Activated T-cell treated with anti-CD3 and anti-CD28 coated beads, Interleukin-2, amount 50 U/mL, for 1 hour (primary cell): ENCODE results near the gene AMPH.
A peak's percentile ranks its signal among the peaks of the same experiment; 100 is the strongest.
"Not testable (repeated sequence)": the region's sequence is repeated elsewhere in the genome, so short reads cannot be mapped to it uniquely, and the experiment has no call there.

Source experiments
- DNase-seq: peaks from one replicate; pipeline ENCODE4 v3.0.0-alpha.2; 2020

Gene AMPH

GRCh38 chr7:38453168-38453567 lies 178.0 kb downstream of the AMPH start:
- no peak for DNase-seq

GRCh38 chr7:38452681-38453108 lies 178.5 kb downstream of the AMPH start:
- no peak for DNase-seq

- no peak for DNase-seq
Measured at GRCh38 chr7:38451840-38452239, 179.3 kb downstream of the AMPH start.

GRCh38 chr7:38448584-38449234 lies 182.5 kb downstream of the AMPH start:
- no peak for DNase-seq

- DNase-seq = no peak
Measured at GRCh38 chr7:38448054-38448453, 183.1 kb downstream of the AMPH start.

- DNase-seq = no peak
Measured at GRCh38 chr7:38438970-38439369, 192.2 kb downstream of the AMPH start.

GRCh38 chr7:38432671-38433070 lies 198.5 kb downstream of the AMPH start:
- no peak for DNase-seq

GRCh38 chr7:38432080-38432479 lies 199.1 kb downstream of the AMPH start:
- DNase-seq = no peak

GRCh38 chr7:38429057-38429456 lies 202.1 kb downstream of the AMPH start:
- DNase-seq = no peak

- no peak for DNase-seq
Measured at GRCh38 chr7:38428041-38428440, 203.1 kb downstream of the AMPH start.

GRCh38 chr7:38427279-38427955 lies 203.8 kb downstream of the AMPH start:
- DNase-seq = no peak

- DNase-seq = no peak
Measured at GRCh38 chr7:38425509-38425908, 205.7 kb downstream of the AMPH start.

- no peak for DNase-seq
Measured at GRCh38 chr7:38424750-38425463, 206.3 kb downstream of the AMPH start.

GRCh38 chr7:38413784-38414183 lies 217.4 kb downstream of the AMPH start:
- no peak for DNase-seq

- no peak for DNase-seq
Measured at GRCh38 chr7:38411404-38411803, 219.8 kb downstream of the AMPH start.

- no peak for DNase-seq
Measured at GRCh38 chr7:38410056-38410455, 221.1 kb downstream of the AMPH start.

GRCh38 chr7:38409531-38409930 lies 221.6 kb downstream of the AMPH start:
- DNase-seq = no peak

- DNase-seq = peak; percentile 57
Measured at GRCh38 chr7:38398725-38399321, 232.3 kb downstream of the AMPH start.

- DNase-seq = no peak
Measured at GRCh38 chr7:38396852-38397251, 234.3 kb downstream of the AMPH start.

- DNase-seq = not testable (repeated sequence)
Measured at GRCh38 chr7:38395921-38396552, 235.1 kb downstream of the AMPH start.

- DNase-seq = no peak
Measured at GRCh38 chr7:38394660-38395059, 236.5 kb downstream of the AMPH start.

GRCh38 chr7:38393874-38394273 lies 237.3 kb downstream of the AMPH start:
- DNase-seq = no peak

- no peak for DNase-seq
Measured at GRCh38 chr7:38391751-38392150, 239.4 kb downstream of the AMPH start.
